HG02610 (cell line): Measurements from ENCODE around the gene OPRM1.
"Not testable (repeated sequence)": the region's sequence is repeated elsewhere in the genome, so short reads cannot be mapped to it uniquely, and the experiment has no call there.

Experiments
- ATAC-seq: cut with Tn5 transposase; IDR thresholded peaks from one replicate; pipeline ENCODE4 v1.9.1; 2021; ENCODE audit warnings: mild to moderate bottlenecking, moderate library complexity; ENCODE audit not compliant: unreplicated experiment

The OPRM1 gene

DNA sequence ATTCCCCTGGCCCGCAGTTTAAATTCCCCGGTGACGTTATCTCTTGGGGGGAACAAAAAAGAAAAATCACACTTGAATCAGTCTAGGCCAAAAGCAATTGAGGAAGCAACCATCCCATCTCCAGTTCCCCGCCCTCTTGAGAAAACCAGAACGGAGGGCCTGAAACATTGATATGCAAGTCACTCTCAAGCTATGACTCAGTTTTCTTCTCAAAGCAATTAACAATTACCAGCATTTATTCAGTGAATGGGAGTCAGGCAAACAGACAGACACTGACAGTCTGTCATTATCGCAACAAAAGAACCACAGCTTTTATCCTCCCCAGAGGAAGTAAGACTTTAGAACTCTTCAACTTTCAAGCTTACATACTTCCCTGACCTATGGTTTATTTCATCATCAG lies 100.9 kb downstream of the OPRM1 start:
- no peak for ATAC-seq

DNA sequence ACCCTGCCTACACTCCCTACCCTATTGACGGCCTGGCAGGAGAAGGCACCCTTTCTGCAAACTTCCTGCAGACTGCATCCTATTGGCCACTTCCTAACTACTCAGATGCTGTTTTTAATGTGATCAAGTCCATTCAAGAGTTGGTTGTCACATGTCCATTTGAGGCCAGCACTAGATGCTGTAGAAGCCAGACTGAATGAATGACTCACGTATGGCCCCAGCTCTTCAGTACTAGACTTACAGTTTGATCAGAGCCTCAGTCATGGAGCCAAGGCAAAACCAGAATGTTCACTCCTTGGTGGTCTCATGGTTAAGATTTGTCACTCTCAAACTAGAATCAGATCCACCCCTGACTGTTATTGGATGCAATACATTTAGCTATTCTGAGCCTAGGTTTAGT lies 101.7 kb downstream of the OPRM1 start:
- no peak for ATAC-seq

DNA sequence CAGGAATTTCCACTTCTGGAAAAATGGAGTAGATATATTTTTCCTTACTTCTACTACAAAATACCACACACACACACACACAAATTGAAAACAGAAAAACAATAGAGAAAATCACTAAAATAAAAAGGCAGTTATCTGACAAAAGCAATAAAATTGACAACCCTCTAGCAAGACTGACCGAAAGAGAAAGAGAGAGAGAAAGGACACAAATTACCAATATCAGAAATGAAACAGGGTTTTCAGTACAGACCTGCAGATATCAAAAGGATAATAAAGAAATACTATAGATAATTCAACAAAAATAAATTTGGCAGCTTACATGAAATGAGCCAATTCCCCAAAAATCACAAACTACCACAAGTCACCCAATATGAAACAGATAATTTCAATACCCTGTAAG lies 104.7 kb downstream of the OPRM1 start:
- no peak for ATAC-seq

DNA sequence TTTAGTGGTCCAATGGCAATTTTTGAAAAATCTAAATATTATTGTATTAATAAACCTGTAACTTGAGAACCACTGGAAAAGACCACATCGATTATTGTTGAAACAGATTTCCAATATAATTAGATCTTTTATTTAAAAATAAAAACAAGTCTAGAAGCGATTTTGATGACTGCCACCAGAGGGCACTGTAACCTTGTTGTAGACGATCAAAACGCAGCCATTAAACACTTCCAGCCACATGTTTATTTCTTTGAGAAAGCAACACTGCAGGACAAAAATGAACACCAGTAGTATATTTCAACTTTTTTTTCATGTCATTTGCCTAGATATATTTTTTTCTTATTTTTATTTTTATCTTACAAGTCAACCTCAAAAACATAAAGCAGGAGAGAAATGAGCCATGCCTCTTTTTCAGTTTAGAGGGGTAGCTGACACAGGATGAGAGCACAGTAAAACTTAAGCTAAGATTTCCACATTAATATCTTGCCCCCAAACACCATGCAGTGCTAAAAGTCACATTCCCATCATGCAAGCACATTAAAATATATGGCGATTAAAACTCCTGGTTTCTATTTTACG lies 115.4 kb downstream of the OPRM1 start:
- no peak for ATAC-seq

DNA sequence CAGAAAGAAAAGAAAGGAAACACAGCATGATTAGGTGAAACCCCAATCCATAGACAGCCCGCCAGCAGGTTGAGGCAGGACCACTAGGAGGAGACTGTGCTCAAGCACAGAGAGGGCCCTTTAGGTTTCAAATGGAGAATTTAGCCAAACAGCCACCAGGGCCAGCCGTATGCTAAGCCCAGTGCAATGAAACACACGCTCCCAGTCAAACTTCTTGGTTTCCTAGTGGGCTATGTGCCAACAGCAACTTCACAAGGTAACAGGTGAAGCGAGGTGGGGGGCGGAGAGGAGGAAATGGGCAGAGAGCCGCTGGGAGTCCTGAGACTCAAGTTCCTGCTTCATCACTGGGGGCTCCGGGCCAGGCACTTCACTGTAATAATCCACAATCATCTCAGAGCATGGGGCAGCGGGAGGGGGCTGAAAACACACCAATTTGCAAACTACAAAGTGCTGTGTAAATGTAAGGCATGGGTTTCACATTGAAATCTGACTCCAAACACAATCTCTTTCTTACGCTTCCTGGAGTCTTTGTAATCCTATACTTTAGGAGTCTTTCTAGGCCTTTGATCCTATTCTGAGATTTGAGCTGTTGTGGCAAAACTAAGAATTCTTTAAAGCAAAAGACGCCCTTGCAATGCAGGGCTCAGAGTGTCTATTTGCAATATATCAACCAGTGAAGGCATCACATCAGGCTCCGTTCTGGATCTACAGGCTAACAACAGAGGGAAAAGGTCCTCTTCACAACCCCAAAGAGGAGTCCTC lies 117.3 kb downstream of the OPRM1 start:
- ATAC-seq = peak; percentile 86

DNA sequence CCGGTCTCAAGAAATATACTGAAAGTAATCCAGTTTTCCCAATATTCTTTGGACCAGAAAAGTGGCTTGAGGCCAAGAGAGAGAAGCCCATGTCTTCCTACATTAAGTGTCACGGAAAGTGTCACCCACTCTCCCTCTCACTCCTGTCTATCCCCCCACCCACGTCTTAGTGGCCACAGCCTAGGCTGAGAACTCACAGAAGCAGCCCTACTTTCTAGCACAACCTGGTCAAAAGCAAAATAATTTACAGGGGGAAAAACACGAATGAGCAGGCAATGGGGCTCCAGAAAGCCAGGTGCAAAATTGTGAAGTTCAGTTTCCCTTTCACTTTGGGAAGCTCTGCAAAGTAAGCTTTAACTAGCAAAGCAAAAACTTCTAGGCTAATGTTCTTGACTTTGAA lies 118.0 kb downstream of the OPRM1 start:
- ATAC-seq = peak; percentile 42

DNA sequence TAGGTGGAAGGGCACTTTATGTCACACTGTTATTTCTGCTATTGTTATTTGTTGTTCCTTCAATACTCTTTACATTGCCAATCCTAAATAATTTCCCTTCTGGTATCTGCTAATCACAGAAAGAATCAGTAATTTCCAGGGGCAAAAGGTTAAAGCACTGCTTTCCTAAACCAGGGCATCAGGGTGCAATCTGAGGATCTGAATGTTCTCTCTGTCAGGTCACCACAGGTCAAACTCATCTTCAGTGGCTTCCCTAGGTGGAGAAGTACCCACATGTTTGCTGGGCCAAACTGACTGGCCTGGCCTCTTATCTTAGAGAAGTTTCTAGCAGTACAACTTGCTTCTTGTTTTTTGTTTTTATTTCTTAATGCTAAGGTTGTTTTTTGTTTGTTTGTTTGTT lies 118.7 kb downstream of the OPRM1 start:
- ATAC-seq = no peak

DNA sequence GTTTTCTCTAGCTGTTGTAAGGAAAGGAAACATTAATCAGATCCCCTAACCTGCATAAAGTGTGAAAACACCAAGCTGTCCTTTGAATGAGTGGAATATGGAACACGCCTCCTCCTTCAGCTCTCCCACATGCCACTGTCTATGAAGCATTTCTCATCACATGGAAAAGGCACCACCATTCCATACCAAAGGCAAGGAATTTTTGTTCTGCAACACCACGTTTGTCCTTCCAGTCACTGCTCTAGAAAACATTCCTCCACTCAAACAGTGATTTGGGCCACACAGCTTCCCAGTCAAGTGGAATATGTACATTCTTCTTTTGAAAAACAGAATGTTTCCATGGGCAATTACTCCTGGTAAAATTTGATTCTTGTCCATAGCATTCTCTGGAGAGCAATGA lies 120.1 kb downstream of the OPRM1 start:
- ATAC-seq = no peak

DNA sequence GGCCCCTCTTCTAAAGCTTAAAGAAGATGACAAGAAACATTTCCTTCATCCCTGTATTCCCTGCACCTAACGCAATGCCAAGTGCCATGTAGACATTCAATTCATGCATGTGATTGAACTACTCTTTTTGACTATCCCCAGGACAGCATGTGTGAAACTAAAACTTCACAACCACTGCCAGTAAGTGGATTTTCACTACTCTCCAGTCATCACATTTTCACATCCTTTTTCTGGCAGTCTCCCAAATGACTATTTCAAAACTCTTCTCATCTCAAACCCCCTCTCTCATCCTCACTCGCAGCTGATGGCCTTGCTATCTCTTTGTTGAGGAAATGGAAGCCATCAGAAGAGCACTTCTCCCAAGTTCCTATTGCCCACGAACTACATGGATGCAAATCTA lies 122.6 kb downstream of the OPRM1 start:
- ATAC-seq = peak; percentile 79

DNA sequence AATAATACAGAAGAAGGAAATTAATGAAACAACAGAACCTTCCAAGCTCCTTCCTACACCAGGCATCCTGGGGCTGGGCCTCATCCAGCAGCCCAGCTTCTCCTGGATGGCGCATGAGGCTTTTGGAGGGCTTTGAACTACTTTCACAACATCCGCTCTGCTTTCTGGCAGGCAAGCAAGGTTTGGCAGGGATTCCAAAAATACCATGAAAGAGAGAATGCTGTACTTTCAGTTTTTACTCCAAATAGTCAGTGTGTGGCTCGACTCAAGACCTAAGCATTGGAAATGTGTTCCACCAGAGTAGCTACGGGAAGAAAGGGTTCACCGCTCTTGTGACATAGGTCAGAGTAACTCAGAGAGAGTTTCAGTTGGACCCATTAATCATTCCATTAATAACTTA lies 125.4 kb downstream of the OPRM1 start:
- peak; percentile 27 for ATAC-seq

DNA sequence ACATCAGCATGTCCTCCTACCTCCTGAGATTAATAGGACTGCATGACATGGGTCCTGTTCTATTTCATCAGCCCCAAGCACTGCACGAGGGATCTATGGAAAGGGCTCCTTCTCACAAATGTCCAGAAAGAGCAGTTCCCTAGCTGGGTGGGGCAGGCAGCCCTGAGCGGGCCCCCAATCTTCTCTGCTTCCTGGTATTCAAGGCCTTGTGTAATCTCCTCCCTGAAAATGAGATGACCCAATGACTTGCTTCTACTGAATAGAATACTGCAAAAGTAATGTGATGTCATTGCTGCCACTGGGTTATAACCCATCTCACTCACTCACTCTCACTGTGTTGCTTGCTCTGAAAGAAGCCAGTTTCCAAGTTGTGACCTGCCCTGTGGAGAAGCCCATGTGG lies 126.4 kb downstream of the OPRM1 start:
- no peak for ATAC-seq

DNA sequence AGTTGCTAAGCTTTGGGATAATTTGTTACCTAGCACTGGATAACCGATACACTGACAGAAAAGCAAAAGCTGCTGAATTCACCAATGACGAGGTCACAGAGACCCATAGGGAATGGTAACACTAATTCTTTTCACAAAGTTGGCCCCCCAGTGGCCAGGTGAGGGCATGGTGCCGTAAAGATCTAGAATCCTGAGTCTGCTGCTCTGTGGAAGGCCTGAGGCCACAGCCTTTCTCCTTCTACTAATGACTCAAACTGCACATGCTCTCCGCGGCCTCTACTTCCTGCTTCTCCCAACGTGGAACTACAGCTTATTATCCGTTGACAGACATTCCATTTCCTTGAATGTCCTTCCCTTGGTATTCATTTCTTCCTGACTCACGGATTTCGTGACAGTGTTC lies 127.1 kb downstream of the OPRM1 start:
- no peak for ATAC-seq

DNA sequence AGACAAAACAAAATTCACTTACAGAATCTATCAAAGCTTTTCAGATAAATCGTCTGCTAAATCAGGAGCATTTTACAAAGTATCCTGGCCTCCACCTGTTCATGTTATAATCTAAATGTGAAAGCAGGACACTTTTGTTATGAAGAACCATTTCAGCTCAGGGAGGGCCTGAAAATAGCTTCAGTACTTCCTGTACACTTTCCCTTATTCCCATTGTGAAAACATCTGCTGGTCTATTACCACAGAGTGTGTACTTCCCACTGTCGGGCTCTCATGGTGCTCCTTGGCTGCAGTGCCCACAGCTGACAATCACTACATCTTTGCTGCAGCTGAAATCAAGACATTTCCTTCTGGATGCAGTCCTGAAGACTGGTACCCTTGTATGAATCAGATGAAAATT lies 128.1 kb downstream of the OPRM1 start:
- ATAC-seq = no peak

DNA sequence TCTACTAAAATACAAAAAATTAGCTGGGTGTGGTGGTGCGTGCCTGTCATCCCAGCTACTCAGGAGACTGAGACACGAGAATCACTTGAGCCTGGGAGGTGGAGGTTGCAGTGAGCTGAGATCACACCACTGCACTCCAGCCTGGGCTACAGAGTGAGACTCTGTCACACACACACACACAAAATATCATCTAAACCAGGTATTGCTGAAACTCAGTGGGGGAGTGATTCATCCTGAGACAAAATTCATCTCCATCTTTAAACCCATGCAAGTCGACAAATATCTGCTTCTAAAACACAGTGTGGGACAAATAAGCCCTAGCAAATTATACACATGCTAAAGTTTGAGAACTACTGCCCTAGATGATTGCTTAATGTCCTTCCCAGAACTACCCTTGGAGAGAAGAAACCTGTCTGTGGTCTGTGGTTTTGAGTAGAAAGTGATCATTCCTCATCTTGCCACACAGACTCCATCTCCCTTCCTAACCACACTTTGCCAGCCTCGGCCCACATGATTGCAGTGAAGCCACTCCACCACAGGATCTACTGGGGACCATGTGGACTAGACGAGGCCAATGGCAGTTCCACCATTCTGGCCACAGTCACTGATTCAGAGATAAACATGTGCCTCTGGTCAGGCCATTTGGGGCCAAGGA lies 130.3 kb downstream of the OPRM1 start:
- ATAC-seq = no peak

DNA sequence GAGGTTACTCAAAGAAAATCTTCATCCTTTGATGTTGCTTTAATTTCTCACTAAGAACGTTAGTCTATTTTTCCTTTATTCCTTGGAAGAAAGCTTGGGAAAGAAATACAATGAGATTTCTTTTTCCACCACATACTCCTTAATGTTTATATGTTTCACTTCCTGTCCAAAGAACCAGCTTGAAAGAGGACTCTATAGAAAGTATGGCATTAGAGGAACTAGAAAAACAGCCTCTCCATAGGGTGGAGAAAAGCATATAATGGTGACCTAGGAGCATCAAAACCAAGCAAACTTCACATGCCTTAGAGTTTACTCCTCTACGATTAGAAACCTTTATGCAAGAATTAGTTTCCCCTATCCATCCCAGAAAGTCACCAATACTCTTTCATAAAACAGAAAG lies 131.1 kb downstream of the OPRM1 start:
- no peak for ATAC-seq

DNA sequence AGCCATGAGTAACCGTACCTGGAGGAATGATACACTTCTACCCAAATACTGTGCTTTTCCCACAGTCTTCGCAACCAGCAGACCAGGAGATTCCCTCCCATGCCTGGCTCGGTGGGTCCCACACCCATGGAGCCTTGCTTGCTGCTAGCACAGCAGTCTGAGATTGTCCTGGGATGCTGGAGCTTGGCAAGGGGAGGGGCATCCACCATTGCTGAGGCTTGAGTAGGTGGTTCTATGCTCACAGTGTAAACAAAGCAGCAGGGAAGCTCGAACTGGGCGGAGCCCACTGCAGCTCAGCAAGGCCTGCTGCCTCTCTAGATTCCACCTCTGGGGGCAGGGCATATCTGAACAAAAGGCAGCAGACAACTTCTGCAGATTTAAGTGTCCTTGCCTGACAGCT lies 133.4 kb downstream of the OPRM1 start:
- ATAC-seq = not testable (repeated sequence)

DNA sequence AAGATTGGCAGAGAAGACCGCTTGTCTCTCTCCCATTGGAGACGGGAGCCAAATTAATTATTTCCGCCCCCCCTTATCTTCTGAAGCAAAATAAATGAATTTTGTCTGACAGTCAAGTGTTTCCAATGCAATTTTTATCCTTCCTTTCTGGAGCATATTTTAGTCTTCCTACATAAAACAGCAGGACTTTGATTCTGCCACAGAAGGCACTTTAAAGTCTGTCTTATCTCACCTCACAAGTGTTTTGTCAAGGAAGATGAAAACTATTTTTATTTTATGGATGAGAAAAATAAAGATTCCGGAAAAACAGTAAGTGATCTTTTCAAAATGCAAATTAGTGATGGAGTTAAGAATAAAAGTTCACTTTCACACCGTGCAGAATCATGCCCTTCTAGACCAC lies 140.4 kb downstream of the OPRM1 start:
- ATAC-seq = no peak

DNA sequence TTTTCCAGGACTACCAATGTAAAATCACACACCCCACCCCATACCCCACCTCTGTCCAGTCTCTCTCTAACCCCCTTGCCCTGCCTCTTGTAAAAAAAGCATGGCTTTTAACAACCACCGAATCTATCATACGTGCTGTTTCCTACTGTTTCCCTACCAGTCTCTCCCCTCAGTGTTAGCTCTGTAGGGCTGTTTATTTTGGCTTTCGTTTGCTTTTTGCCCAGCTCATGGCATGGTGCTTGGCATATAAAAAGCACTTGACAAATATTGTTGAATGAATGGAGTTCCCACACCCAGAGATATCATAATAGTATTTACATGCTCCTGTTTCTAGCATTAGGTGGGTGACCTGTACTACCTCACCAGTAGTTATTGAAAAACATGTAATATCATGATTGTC lies 148.2 kb downstream of the OPRM1 start:
- ATAC-seq = peak; percentile 8

DNA sequence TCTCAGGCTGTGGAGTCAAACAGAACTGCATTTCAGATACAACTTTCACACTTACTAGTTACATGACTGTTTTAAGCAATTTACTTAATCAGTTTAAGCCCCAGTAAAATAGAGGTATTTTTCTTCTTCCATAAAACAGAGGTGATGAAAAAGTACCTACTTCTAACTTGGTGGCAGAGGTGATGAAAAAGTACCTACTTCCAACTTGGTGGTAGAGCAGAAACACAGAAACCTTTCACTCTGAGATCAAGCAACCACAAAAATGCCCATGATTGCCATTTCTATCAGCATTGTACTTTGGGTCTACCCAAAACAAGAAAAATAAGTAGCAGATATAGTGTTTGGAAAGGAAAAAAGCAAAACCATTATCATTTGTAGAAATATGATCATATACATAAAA lies 148.7 kb downstream of the OPRM1 start:
- ATAC-seq = peak; percentile 66

DNA sequence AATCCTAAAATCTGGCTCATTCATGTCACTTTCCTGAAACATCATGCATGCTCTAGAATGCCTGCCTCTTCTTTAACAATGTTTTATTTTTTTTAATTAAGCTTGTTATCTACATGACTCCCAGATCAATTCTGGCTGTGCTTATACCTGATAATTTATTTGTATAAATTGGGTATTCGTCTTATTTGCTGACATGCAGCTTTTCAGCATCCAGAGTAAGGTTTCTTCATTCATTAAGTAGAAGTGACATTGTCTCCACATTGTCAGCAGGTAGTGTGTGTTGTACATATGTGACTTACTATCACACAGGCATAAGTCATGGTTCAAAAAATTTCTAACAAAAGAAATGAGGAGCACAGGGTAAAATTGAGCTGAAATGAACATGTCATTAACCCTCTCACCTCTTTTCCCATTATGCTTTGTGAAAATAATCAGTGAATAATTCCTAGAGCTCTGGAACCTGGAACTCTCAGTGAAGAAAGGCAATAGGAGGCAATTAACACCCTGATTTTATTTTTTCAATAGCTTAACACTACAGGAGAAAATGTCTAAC lies 157.4 kb downstream of the OPRM1 start:
- ATAC-seq = no peak

DNA sequence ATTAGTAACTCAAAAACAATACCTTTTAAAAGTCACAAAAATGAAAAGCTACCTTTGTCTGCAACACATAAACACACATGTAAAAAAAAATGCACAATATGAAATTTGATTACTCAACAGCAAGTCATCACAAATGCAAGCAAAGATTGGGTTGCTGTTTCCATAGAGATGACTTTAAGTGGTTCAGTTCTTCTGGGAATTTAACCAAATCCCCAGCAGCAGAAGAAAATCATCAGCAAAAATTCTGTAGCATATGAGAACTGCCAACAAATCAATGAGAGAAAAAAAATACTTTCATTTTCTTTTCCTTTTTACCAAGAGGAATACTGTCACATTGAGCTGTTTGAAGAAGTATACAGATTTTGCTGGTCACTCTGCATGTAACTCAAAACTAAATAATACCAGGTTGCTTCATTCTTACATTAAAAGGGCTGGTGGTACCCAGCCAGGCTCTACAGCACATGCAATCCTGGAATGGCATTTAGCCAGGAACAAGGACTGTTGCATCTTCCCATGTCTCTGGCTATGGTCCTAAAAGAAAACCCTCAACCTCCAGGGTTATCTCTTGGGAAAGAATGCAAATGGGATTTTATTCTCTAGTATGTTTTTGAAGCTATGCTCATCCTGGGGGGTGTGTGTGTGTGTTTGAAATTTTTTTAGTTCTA lies 158.3 kb downstream of the OPRM1 start:
- ATAC-seq = no peak

DNA sequence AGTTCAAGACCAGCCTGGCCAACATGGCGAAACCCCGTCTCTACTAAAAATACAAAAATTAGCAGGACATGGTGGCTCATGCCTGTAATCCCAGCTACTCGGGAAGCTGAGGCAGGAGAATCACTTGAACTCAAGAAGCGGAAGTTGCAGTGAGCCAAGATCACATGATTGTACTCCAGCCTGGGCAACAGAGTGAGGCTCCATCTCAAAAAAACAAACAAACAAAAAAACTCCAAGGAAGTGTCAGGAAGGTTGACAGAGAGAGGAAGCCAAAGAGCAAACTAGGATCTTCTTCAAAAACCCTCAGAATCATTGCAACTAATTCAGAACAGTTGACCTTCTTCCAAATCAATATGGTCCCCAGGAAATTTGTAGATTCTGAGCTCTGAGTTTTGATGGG lies 162.6 kb downstream of the OPRM1 start:
- not testable (repeated sequence) for ATAC-seq
